Activated CD4-positive, alpha-beta T cell treated with anti-CD3 and anti-CD28 coated beads, Interleukin-2, amount 50 U/mL, for 16 hours (primary cell): Measurements from ENCODE around the gene BMERB1.
"Not testable (repeated sequence)": the region's sequence is repeated elsewhere in the genome, so short reads cannot be mapped to it uniquely, and the experiment has no call there.

Source experiments
- DNase-seq: peaks from one replicate; pipeline ENCODE4 v3.0.0-alpha.2; 2020

Gene BMERB1

GRCh38 chr16:15570666-15571065, 136.3 kb downstream of the BMERB1 start:
- DNase-seq: not testable (repeated sequence)

- DNase-seq: no peak
Observed at GRCh38 chr16:15571557-15571956, 137.2 kb downstream of the BMERB1 start.

- no peak for DNase-seq
Observed at GRCh38 chr16:15572329-15573001, 138.1 kb downstream of the BMERB1 start.

GRCh38 chr16:15573274-15573895, 139.0 kb downstream of the BMERB1 start:
- no peak for DNase-seq

- DNase-seq: not testable (repeated sequence)
Observed at GRCh38 chr16:15573896-15574613, 139.7 kb downstream of the BMERB1 start.

- DNase-seq: no peak
Observed at GRCh38 chr16:15574614-15574948, 140.2 kb downstream of the BMERB1 start.

GRCh38 chr16:15575293-15576049, 141.1 kb downstream of the BMERB1 start:
- no peak for DNase-seq

- no peak for DNase-seq
Observed at GRCh38 chr16:15576960-15577958, 142.9 kb downstream of the BMERB1 start.

- no peak for DNase-seq
Observed at GRCh38 chr16:15578824-15579223, 144.4 kb downstream of the BMERB1 start.

GRCh38 chr16:15581127-15581815, 146.9 kb downstream of the BMERB1 start:
- DNase-seq: no peak

- DNase-seq: no peak
Observed at GRCh38 chr16:15583526-15583925, 149.1 kb downstream of the BMERB1 start.

- DNase-seq: no peak
Observed at GRCh38 chr16:15585956-15586355, 151.6 kb downstream of the BMERB1 start.

GRCh38 chr16:15586716-15587115, 152.3 kb downstream of the BMERB1 start:
- DNase-seq: no peak

GRCh38 chr16:15587152-15587825, 152.9 kb downstream of the BMERB1 start:
- no peak for DNase-seq

- no peak for DNase-seq
Observed at GRCh38 chr16:15592324-15592723, 157.9 kb downstream of the BMERB1 start.

- DNase-seq: no peak
Observed at GRCh38 chr16:15593235-15593634, 158.8 kb downstream of the BMERB1 start.

- DNase-seq: no peak
Observed at GRCh38 chr16:15594711-15595320, 160.4 kb downstream of the BMERB1 start.

GRCh38 chr16:15597135-15597534, 162.7 kb downstream of the BMERB1 start:
- no peak for DNase-seq

GRCh38 chr16:15597822-15598647, 163.6 kb downstream of the BMERB1 start:
- no peak for DNase-seq
